Measurements from ENCODE around the gene KCNK17. TPM values are rescaled to one million over a fixed set of nuclear protein-coding genes. Genes with fewer than 3 reads are reported as not detected.

Gene KCNK17
- total RNA-seq, 1 experiment from 2014 or later: not detected

DNA sequence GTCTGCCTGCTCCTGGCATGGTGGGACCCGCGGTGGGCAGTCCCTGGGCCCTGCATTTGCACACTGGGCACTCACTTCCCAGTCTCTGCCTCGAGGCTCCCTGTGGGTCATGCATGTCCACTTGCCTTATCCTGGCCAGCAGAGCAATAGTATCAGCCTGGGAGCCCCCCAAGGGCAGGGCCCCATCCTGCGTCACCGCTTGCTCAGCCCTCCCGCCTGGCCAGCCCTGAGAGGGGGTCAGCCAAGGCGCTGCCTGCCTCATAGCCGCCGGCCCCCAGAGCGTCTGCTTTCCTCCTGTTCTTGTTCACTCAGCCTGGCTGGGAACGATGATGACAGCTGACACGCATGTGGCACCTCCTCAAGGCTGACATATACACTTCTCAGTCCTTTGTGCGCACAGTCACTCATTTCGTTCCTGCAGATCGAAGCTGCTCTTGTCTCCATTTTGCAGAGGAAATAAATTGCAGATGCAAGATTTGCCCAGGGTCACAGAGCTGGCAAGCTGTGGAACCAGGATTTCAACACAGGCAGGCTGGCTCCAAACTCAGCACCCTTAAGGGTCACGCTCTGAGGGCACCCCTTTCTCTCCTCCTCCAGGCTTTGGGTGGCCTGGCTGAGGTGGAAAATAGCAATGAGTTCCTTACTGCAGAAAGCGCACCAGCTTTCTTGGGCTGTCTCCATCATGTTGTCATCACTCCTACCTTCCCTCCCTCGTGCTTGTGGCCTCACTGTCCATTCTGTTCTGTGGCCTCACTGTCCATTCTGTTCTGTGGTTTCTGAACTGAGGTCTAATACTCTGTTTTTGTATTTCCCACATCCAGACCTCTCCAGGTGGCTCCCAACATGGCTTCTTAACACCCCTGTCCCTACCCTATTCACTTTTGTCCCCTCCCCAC is 17.2 kb downstream of the KCNK17 start:
- intact Hi-C loops (cut with micrococcal nuclease): no loop called here
- ChIA-PET RAD21 (ENCODE audit: low non-redundant PET in 1 of 2, low total read pairs in 2 of 2, uncharacterized antibody in 2 of 2, unreplicated experiment in 2 of 2) (no interaction called here), CTCF (no interaction called here), POLR2A (interaction anchor here (1.5 kb wide), 1 partner anchor 68 kb away, joined by 3 read pairs; no protein-coding TSS in a partner anchor)
- no peaks in the 10 kb centered on the region for H3K36me3 ChIP-seq (ENCODE audit: control insufficient read depth in 1 of 2, insufficient read depth in 2 of 2, low read length in 2 of 2)
- peaks cover 0 to 5% of the 10 kb centered on the region in 2 experiments; a peak in 1 of 4 replicates for H3K4me1 ChIP-seq (ENCODE audit: control insufficient read depth in 1 of 2, insufficient read depth in 2 of 2, low read length in 2 of 2)
- ATAC-seq (no peak), DNase-seq (ENCODE audit: low read depth, low spot score) (no peak)
- 0 out of 2 replicates have a peak, but pooled peaks cover 4% of the 10 kb centered on the region for H3K27me3 ChIP-seq (ENCODE audit: insufficient read depth, low read length)
- H3K9ac ChIP-seq (ENCODE audit: low read length): no peak overlapping the region
- no peak overlapping the region for H2AFZ ChIP-seq (ENCODE audit: low read depth, low read length, poor library complexity, severe bottlenecking)
- H3K4me3 ChIP-seq (replicated peaks in 1 of 2; ENCODE audit: low read depth in 1 of 2, low read length in 2 of 2): no peak overlapping the region
- H3K4me2 ChIP-seq (ENCODE audit: low read length): no peak overlapping the region
- TF ChIP-seq POLR2AphosphoS5 (IDR thresholded peaks at IDR 0.05; ENCODE audit: low read depth, low read length): no peak
- TF ChIP-seq SP1 (IDR thresholded peaks at IDR 0.05; ENCODE audit: low read depth): no peak
- TF ChIP-seq ZFX (IDR thresholded peaks at IDR 0.05): no peak
- TF ChIP-seq EGR1 (IDR thresholded peaks at IDR 0.05; ENCODE audit: low read depth): no peak
- TF ChIP-seq YY1 (IDR thresholded peaks at IDR 0.05; ENCODE audit: extremely low read depth, insufficient replicate concordance, low read depth, low read length): no peak
- TF ChIP-seq, protein P1, sequence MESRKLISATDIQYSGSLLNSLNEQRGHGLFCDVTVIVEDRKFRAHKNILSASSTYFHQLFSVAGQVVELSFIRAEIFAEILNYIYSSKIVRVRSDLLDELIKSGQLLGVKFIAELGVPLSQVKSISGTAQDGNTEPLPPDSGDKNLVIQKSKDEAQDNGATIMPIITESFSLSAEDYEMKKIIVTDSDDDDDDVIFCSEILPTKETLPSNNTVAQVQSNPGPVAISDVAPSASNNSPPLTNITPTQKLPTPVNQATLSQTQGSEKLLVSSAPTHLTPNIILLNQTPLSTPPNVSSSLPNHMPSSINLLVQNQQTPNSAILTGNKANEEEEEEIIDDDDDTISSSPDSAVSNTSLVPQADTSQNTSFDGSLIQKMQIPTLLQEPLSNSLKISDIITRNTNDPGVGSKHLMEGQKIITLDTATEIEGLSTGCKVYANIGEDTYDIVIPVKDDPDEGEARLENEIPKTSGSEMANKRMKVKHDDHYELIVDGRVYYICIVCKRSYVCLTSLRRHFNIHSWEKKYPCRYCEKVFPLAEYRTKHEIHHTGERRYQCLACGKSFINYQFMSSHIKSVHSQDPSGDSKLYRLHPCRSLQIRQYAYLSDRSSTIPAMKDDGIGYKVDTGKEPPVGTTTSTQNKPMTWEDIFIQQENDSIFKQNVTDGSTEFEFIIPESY (IDR thresholded peaks at IDR 0.05; ENCODE audit: extremely low read depth, insufficient replicate concordance, low read length): no peak
- no peak for TF ChIP-seq CBX3 (IDR thresholded peaks at IDR 0.05; ENCODE audit: low read depth)
- TF ChIP-seq, protein P2, sequence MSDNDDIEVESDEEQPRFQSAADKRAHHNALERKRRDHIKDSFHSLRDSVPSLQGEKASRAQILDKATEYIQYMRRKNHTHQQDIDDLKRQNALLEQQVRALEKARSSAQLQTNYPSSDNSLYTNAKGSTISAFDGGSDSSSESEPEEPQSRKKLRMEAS (IDR thresholded peaks at IDR 0.05): no peak
- no peaks in the 10 kb centered on the region for H4K20me1 ChIP-seq (ENCODE audit: insufficient read depth)
- H3K9me2 ChIP-seq (ENCODE audit: insufficient read depth): no peaks in the 10 kb centered on the region
- H3K9me3 ChIP-seq (ENCODE audit: control insufficient read depth in 1 of 2, insufficient read depth in 1 of 2, low read depth in 1 of 2, low read length in 2 of 2): no peaks in the 10 kb centered on the region
- no TSS peak for BruUV-seq (replicated peaks)
- no peak overlapping the region for H3K27ac ChIP-seq (ENCODE audit: low read depth, low read length)
- H3K79me2 ChIP-seq (ENCODE audit: insufficient read depth, low read length): no peaks in the 10 kb centered on the region
